ENCODE results near the gene GPR50. TPM values are rescaled to one million over a fixed set of nuclear protein-coding genes. Genes with fewer than 3 reads are reported as not detected.
A peak's percentile ranks its signal among the peaks of the same experiment; 100 is the strongest.

The GPR50 gene
- total RNA-seq, result not detected
- long read RNA-seq, result 0 reads

GRCh38 chrX:151176231-151176750, at the start of gene GPR50:
TSS of gene GPR50 (plus strand) at chrX:151176584. CDS start at chrX:151176722, 138 bp downstream.
- DNase-seq (no peak), ATAC-seq (no peak)
- intact Hi-C loops (cut with DNase I, micrococcal nuclease), result no loop called here

- no peak for DNase-seq
- ATAC-seq, result no peak
- intact Hi-C loops (cut with DNase I, micrococcal nuclease), result no loop called here
Measured at GRCh38 chrX:151132531-151132930, 43.9 kb upstream of the GPR50 start.

GRCh38 chrX:151151665-151152267, 24.6 kb upstream of the GPR50 start:
- DNase-seq (peak in 1 of 2 donors; percentile 9), ATAC-seq (peak; percentile 59)
- intact Hi-C loops (cut with DNase I, micrococcal nuclease), result loop anchor here in 1 of 2 donors (10.0 kb wide), 1 partner anchor 533 kb away; no protein-coding TSS in a partner anchor

- intact Hi-C loops (cut with DNase I, micrococcal nuclease), result loop anchor here in 1 of 2 donors (10.0 kb wide), 1 partner anchor 532 kb away; no protein-coding TSS in a partner anchor
- no peak for ATAC-seq
- DNase-seq, result no peak
Measured at GRCh38 chrX:151153086-151153485, 23.3 kb upstream of the GPR50 start.

GRCh38 chrX:151153667-151154066, 22.7 kb upstream of the GPR50 start:
- DNase-seq (no peak), ATAC-seq (no peak)
- intact Hi-C loops (cut with DNase I, micrococcal nuclease), result loop anchor here in 1 of 2 donors (10.0 kb wide), 1 partner anchor 531 kb away; no protein-coding TSS in a partner anchor

- intact Hi-C loops (cut with DNase I, micrococcal nuclease), result loop anchor here in 1 of 2 donors (10.0 kb wide), 1 partner anchor 530 kb away; no protein-coding TSS in a partner anchor
- ATAC-seq (no peak), DNase-seq (no peak)
Measured at GRCh38 chrX:151155234-151155633, 21.1 kb upstream of the GPR50 start.

- intact Hi-C loops (cut with DNase I, micrococcal nuclease), result no loop called here
- no peak for DNase-seq
- ATAC-seq, result no peak
Measured at GRCh38 chrX:151161690-151162089, 14.7 kb upstream of the GPR50 start.

GRCh38 chrX:151167791-151168345, 8.5 kb upstream of the GPR50 start:
- intact Hi-C loops (cut with DNase I, micrococcal nuclease), result no loop called here
- DNase-seq (no peak), ATAC-seq (no peak)

GRCh38 chrX:151169783-151170182, 6.6 kb upstream of the GPR50 start:
- intact Hi-C loops (cut with DNase I, micrococcal nuclease), result no loop called here
- ATAC-seq (no peak), DNase-seq (no peak)

- intact Hi-C loops (cut with DNase I, micrococcal nuclease), result no loop called here
- no peak for DNase-seq
- no peak for ATAC-seq
Measured at GRCh38 chrX:151174581-151175282, 1.7 kb upstream of the GPR50 start.

GRCh38 chrX:151175283-151176062, 911 bp upstream of the GPR50 start:
- ATAC-seq (no peak), DNase-seq (no peak)
- intact Hi-C loops (cut with DNase I, micrococcal nuclease), result no loop called here

GRCh38 chrX:151177141-151178027, 1.0 kb downstream of the GPR50 start:
- intact Hi-C loops (cut with DNase I, micrococcal nuclease), result no loop called here
- DNase-seq (no peak), ATAC-seq (no peak)

GRCh38 chrX:151178746-151179145, 2.4 kb downstream of the GPR50 start:
- ATAC-seq (no peak), DNase-seq (no peak)
- intact Hi-C loops (cut with DNase I, micrococcal nuclease), result no loop called here

GRCh38 chrX:151180400-151180799, 4.0 kb downstream of the GPR50 start:
- intact Hi-C loops (cut with DNase I, micrococcal nuclease), result no loop called here
- ATAC-seq (no peak), DNase-seq (no peak)

GRCh38 chrX:151181088-151181487, 4.7 kb downstream of the GPR50 start:
- ATAC-seq (no peak), DNase-seq (no peak)
- intact Hi-C loops (cut with DNase I, micrococcal nuclease), result no loop called here

GRCh38 chrX:151183233-151183753, 6.9 kb downstream of the GPR50 start:
- ATAC-seq, result no peak
- intact Hi-C loops (cut with DNase I, micrococcal nuclease), result no loop called here
- DNase-seq, result no peak

GRCh38 chrX:151183912-151184565, 7.7 kb downstream of the GPR50 start:
- ATAC-seq, result no peak
- no peak for DNase-seq
- intact Hi-C loops (cut with DNase I, micrococcal nuclease), result no loop called here

All from left colon (tissue), 2 donors.